Type B pancreatic cell (in vitro differentiated cells): Measurements from ENCODE around the gene PCCA. TPM values are rescaled to one million over a fixed set of nuclear protein-coding genes. Genes with fewer than 3 reads are reported as not detected.
A peak's percentile ranks its signal among the peaks of the same experiment; 100 is the strongest.

Source experiments
- DNase-seq: peaks from one replicate; pipeline ENCODE4 v3.0.0; 2021; ENCODE audit warnings: mixed read lengths; ENCODE audit not compliant: unreplicated experiment; ENCODE audit errors: extremely low spot score
- H3K27ac Mint-ChIP-seq: 2 replicates; pipeline ENCODE4 v1.8.0; 2021; ENCODE audit warnings: mild to moderate bottlenecking, mixed read lengths
- H3K27me3 Mint-ChIP-seq: 2 replicates; pipeline ENCODE4 v1.8.0; 2021; ENCODE audit warnings: mixed read lengths
- H3K36me3 Mint-ChIP-seq: 2 replicates; pipeline ENCODE4 v1.8.0; 2021; ENCODE audit warnings: mixed read lengths
- H3K4me1 Mint-ChIP-seq: one replicate; pipeline ENCODE4 v1.8.0; 2021; ENCODE audit warnings: mixed read lengths; ENCODE audit not compliant: unreplicated experiment
- H3K4me3 Mint-ChIP-seq: 2 replicates; pipeline ENCODE4 v1.8.0; 2021; ENCODE audit warnings: mild to moderate bottlenecking, mixed read lengths
- H3K9me3 Mint-ChIP-seq: 2 replicates; pipeline ENCODE4 v1.8.0; 2021; ENCODE audit warnings: mixed read lengths
- CTCF ChIP-seq: fragments of 200-600 bp; sonication (generic); conservative IDR thresholded peaks from 2 replicates; pipeline ENCODE4 v1.5.0; 2021; ENCODE audit warnings: antibody characterized with exemption, mild to moderate bottlenecking
- total RNA-seq: library from RNA; stranded (reverse); gene quantifications from 2 replicates; pipeline ENCODE4 v1.2.1, GENCODE V29; 2021; ENCODE audit warnings: low replicate concordance

The PCCA gene
- total RNA-seq, 1 donor from 2014 or later, result 46.8 TPM

- Mint-ChIP-seq H3K4me1 (peaks cover 9% of the 10 kb centered on the region), H3K27me3 (no peaks in the 10 kb centered on the region), H3K27ac (no peak overlapping the region), H3K4me3 (no peak overlapping the region), H3K9me3 (no peaks in the 10 kb centered on the region), H3K36me3 (peaks cover 22% of the 10 kb centered on the region)
- TF ChIP-seq CTCF, result no peak
- DNase-seq, result peak; percentile 34
Observed at GRCh38 chr13:100537951-100538462, 449.1 kb downstream of the PCCA start.

GRCh38 chr13:100540621-100541020 lies 451.7 kb downstream of the PCCA start:
- H3K27ac Mint-ChIP-seq, result no peak overlapping the region
- no peaks in the 10 kb centered on the region for H3K9me3 Mint-ChIP-seq
- H3K27me3 Mint-ChIP-seq, result no peaks in the 10 kb centered on the region
- peak; percentile 39 for DNase-seq
- H3K4me1 Mint-ChIP-seq, result peaks cover 9% of the 10 kb centered on the region
- H3K36me3 Mint-ChIP-seq, result peaks cover 13% of the 10 kb centered on the region
- TF ChIP-seq CTCF, result no peak
- H3K4me3 Mint-ChIP-seq, result no peak overlapping the region

GRCh38 chr13:100541897-100542825 lies 453.3 kb downstream of the PCCA start:
- Mint-ChIP-seq H3K27ac (peak overlapping the region; percentile 31), H3K36me3 (peaks cover 11% of the 10 kb centered on the region), H3K4me3 (no peak overlapping the region), H3K9me3 (no peaks in the 10 kb centered on the region), H3K27me3 (no peaks in the 10 kb centered on the region), H3K4me1 (peaks cover 9% of the 10 kb centered on the region)
- TF ChIP-seq CTCF, result no peak
- DNase-seq, result no peak

GRCh38 chr13:100542826-100543156 lies 453.9 kb downstream of the PCCA start:
- no peak for DNase-seq
- Mint-ChIP-seq H3K27ac (no peak overlapping the region), H3K36me3 (peaks cover 9% of the 10 kb centered on the region), H3K27me3 (no peaks in the 10 kb centered on the region), H3K9me3 (no peaks in the 10 kb centered on the region), H3K4me1 (peaks cover 14% of the 10 kb centered on the region), H3K4me3 (no peak overlapping the region)
- TF ChIP-seq CTCF, result peak; percentile 76

DNA sequence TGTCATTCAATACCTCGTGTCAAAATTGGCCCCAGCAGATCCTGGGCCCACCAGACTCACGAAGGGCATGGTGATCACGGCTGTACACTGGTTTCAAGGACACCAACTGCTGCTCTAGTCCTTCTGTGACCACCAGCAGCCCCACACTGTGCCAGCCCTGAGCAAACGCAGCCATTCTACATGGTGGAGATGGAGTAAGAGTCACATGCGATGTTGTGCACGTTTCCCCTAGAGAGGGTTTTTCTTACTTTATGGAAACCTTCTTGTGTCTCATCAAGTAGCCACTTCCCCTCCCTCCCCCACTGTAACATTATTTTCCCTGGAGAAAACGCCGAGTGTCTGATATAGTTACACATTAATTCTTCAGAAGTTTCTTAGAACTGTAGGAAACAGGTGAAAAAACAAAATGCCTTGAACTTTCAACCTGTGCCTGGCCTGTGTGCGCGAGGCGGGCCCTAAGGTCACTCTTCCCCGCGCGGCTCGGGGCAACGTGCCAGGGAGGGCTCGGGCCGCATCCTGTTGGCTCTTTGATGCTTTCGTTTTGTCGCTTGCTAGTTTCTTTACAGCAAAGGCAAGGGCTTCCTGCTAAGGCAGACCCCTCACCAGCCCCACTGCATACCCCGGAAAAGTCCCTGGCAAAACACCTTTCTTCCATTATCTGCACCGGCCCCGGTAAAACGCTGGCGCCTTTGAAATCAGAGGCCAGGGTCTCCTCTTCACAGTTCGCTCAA lies 455.1 kb downstream of the PCCA start:
- H3K4me3 Mint-ChIP-seq, result no peak overlapping the region
- no peaks in the 10 kb centered on the region for H3K27me3 Mint-ChIP-seq
- H3K27ac Mint-ChIP-seq, result no peak overlapping the region
- peaks cover 14% of the 10 kb centered on the region for H3K4me1 Mint-ChIP-seq
- TF ChIP-seq CTCF, result no peak
- no peaks in the 10 kb centered on the region for H3K9me3 Mint-ChIP-seq
- DNase-seq, result peak; percentile 49
- H3K36me3 Mint-ChIP-seq, result peaks cover 8% of the 10 kb centered on the region
